K562 (cell line): ENCODE data around the gene WFDC12. TPM values are rescaled to one million over a fixed set of nuclear protein-coding genes. Genes with fewer than 3 reads are reported as not detected.

Source experiments
- ATAC-seq: fragments of 200-7000 bp; cut with Tn5 transposase; 3 replicates; pipeline ENCODE4 v1.9.1; 2020; ENCODE audit warnings: moderate library complexity
- BruUV-seq: library from RNA; stranded (reverse); fragments of 400-500 nt; replicated peaks from 2 replicates; lab custom pipeline; 2021; lab: Mats Ljungman, UMichigan
- CTCF ChIA-PET: fragments of 300-600 bp; formaldehyde crosslinking; extraction: SDS; loops from one replicate; lab custom pipeline; 2021; ENCODE audit warnings: low intra/inter-chr PET ratio; lab: Yijun Ruan, JAX
- POLR2A ChIA-PET: fragments of 300-600, 350-650 bp; sonication (Branson Sonifier 250); formaldehyde crosslinking; extraction: SDS; loops from one replicate; lab custom pipeline; 2021; ENCODE audit warnings: antibody characterized with exemption, inconsistent platforms; lab: Yijun Ruan, JAX
- DNase-seq, 4 experiments: peaks; one replicate each; pipeline versions ENCODE4 v3.0.0 to v3.0.0-alpha.2; 2011 to 2018; ENCODE audit warnings: low spot score in 3 of 4, mixed read lengths in 3 of 4; ENCODE audit errors: extremely low read depth in 1 of 4
- FAIRE-seq: peaks from 2 replicates; lab custom pipeline; 2011; peaks lifted over from hg19 to GRCh38; lab: Jason Lieb, UNC
- H2AFZ ChIP-seq: 2 replicates; pipeline ENCODE4 v1.6.0; 2011; ENCODE audit warnings: low read depth, low read length, control low read depth, inconsistent platforms
- H3K27ac ChIP-seq: fragments of 200-600 bp; 3 replicates; pipeline ENCODE4 v1.8.0; 2011; ENCODE audit warnings: low read depth, mild to moderate bottlenecking, control low read depth, inconsistent platforms, low read length, moderate library complexity, mixed read lengths; ENCODE audit errors: extremely low read depth
- H3K27me3 ChIP-seq, 2 experiments: fragments of 300-600 bp in 1 of 2; 2 replicates in 1 of 2; 3 replicates in 1 of 2; pipeline versions ENCODE4 v1.6.0 to v1.8.0; 2011; ENCODE audit warnings: inconsistent platforms in 2 of 2, low read length in 2 of 2, mild to moderate bottlenecking in 1 of 2, mixed read lengths in 1 of 2, moderate library complexity in 1 of 2; ENCODE audit not compliant: control insufficient read depth in 2 of 2, insufficient read depth in 2 of 2
- H3K36me3 ChIP-seq: fragments of 300-600 bp; 3 replicates; pipeline ENCODE4 v1.8.0; 2011; ENCODE audit warnings: mild to moderate bottlenecking, low read length, inconsistent platforms; ENCODE audit not compliant: control insufficient read depth, insufficient read depth
- H3K4me1 ChIP-seq, 2 experiments: fragments of 200-600 bp in 1 of 2; replicated peaks in 1 of 2; 2 replicates in 1 of 2; 3 replicates in 1 of 2; pipeline versions ENCODE4 v1.5.1 to v1.8.0; 2011; ENCODE audit warnings: inconsistent platforms in 2 of 2, low read length in 2 of 2, mild to moderate bottlenecking in 1 of 2, mixed read lengths in 1 of 2, moderate library complexity in 1 of 2; ENCODE audit not compliant: control insufficient read depth in 2 of 2, insufficient read depth in 2 of 2
- H3K4me2 ChIP-seq: 2 replicates; pipeline ENCODE4 v1.6.1; 2011; ENCODE audit warnings: low read length, control low read depth, inconsistent platforms, mixed read lengths; ENCODE audit not compliant: insufficient read depth
- H3K4me3 ChIP-seq: fragments of 200-600 bp; sonication (generic), shearing (Covaris generic); 2 replicates; pipeline ENCODE4 v1.5.1; 2016; ENCODE audit warnings: control low read depth, inconsistent platforms
- H3K79me2 ChIP-seq: fragments of 200-600 bp; 3 replicates; pipeline ENCODE4 v1.8.0; 2011; ENCODE audit warnings: low read length, inconsistent platforms; ENCODE audit not compliant: control insufficient read depth, insufficient read depth
- H3K9ac ChIP-seq, 2 experiments: 2 replicates each; pipeline versions ENCODE4 v1.6.0 to v1.6.1; 2011; ENCODE audit warnings: low read depth in 2 of 2, low read length in 2 of 2, control low read depth in 1 of 2, inconsistent platforms in 1 of 2, mild to moderate bottlenecking in 1 of 2, mixed read lengths in 1 of 2; ENCODE audit not compliant: insufficient read depth in 1 of 2
- H3K9me1 ChIP-seq: one replicate; pipeline ENCODE4 v1.6.0; 2011; ENCODE audit warnings: inconsistent platforms, mild to moderate bottlenecking, low read length, moderate library complexity; ENCODE audit not compliant: control insufficient read depth, insufficient read depth
- H3K9me3 ChIP-seq: replicated peaks from 2 replicates; pipeline ENCODE4 v1.5.1; 2011; ENCODE audit warnings: low read depth, low read length, inconsistent platforms; ENCODE audit not compliant: control insufficient read depth, insufficient read depth
- H4K20me1 ChIP-seq: replicated peaks from 2 replicates; pipeline ENCODE4 v1.6.1; 2011; ENCODE audit warnings: low read length, inconsistent platforms, mixed read lengths; ENCODE audit not compliant: control insufficient read depth, insufficient read depth
- FOXM1 ChIP-seq, 2 experiments: fragments of 450-650 bp in 1 of 2; sonication (generic) in 1 of 2; formaldehyde crosslinking in 1 of 2; IDR thresholded peaks; 2 replicates each; pipeline versions ENCODE4 v1.6.1 to v1.9.0; 2017 to 2022; ENCODE audit warnings: low read depth in 2 of 2, mild to moderate bottlenecking in 2 of 2, missing genetic modification reagents in 1 of 2, moderate library complexity in 1 of 2
- HDGF ChIP-seq: fragments of 450-650 bp; IDR thresholded peaks from 2 replicates; pipeline ENCODE4 v1.6.1; 2016
- HNRNPUL1 ChIP-seq: fragments of 200-400 bp; formaldehyde crosslinking; IDR thresholded peaks from 2 replicates; pipeline ENCODE4 v1.6.1; 2017; ENCODE audit warnings: low read length
- HOXB6 ChIP-seq: fragments of 250-450 bp; sonication (Bioruptor Pico); IDR thresholded peaks from 2 replicates; pipeline ENCODE4 v1.5.1; 2022; ENCODE audit warnings: mild to moderate bottlenecking, borderline replicate concordance
- MEF2D ChIP-seq: conservative IDR thresholded peaks from 2 replicates; pipeline ENCODE4 v1.6.1; 2016; ENCODE audit warnings: low read depth, missing genetic modification characterization, missing compliant biosample characterization
- MTF1 ChIP-seq: fragments of 250-450 bp; sonication (Bioruptor Pico); IDR thresholded peaks from 2 replicates; pipeline ENCODE4 v1.9.0; 2021; ENCODE audit warnings: moderate library complexity, mild to moderate bottlenecking, inconsistent platforms, borderline replicate concordance
- RFX1 ChIP-seq: fragments of 450-650 bp; IDR thresholded peaks from 2 replicates; pipeline ENCODE4 v1.6.1; 2016; ENCODE audit warnings: mild to moderate bottlenecking, moderate library complexity
- SRSF7 ChIP-seq: fragments of 200-400 bp; formaldehyde crosslinking; optimal IDR thresholded peaks from 2 replicates; pipeline ENCODE3; 2017; ENCODE audit warnings: mild to moderate bottlenecking, low read depth, low read length
- TARDBP ChIP-seq: fragments of 450-650 bp; IDR thresholded peaks from 2 replicates; pipeline ENCODE4 v1.6.1; 2016
- ZNF134 ChIP-seq: fragments of 250-450 bp; sonication (Bioruptor Pico); conservative IDR thresholded peaks from 2 replicates; pipeline ENCODE4 v1.4.0; 2020
- ZNF583 ChIP-seq: fragments of 250-450 bp; sonication (Bioruptor Pico); IDR thresholded peaks from 2 replicates; pipeline ENCODE4 v1.4.0; 2020
- WGBS: fragments of 100-300 bp; shearing (Covaris generic); methylation state at CpG from one replicate; pipeline ENCODE4 v1.1.6; 2016; ENCODE audit warnings: low coverage, mixed read lengths; ENCODE audit not compliant: insufficient coverage; ENCODE audit errors: missing lambda C conversion rate; 5-methylcytosine and 5-hydroxymethylcytosine counted together
- in situ Hi-C: fragments of 300-500 bp; cut with MboI; formaldehyde crosslinking; loops from 4 replicates; pipeline ENCODE4 v1.15.0; 2018; ENCODE audit warnings: inconsistent platforms, mixed read lengths
- intact Hi-C: fragments of 100-400 bp; cut with micrococcal nuclease; formaldehyde crosslinking; loops from 2 replicates; pipeline ENCODE4 v1.14.2; 2022
- polyA plus RNA-seq, 8 experiments: library from polyadenylated mRNA; depleted of rRNA in 4 of 8; stranded (reverse) in 5 of 8; unstranded in 3 of 8; fragments of >200 nt; fragmentation: Nextera tagmentation in 2 of 8; fragmentation: Illumina TruSeq in 1 of 8; extraction: Ambion mirVana in 2 of 8; extraction: Trizol in 1 of 8; gene quantifications; 2 replicates each; pipeline versions ENCODE4 v1.2.1 to v1.2.3, GENCODE V29; 2011 to 2014; ENCODE audit warnings: inconsistent platforms in 1 of 8, missing spikeins in 1 of 8
- total RNA-seq, 7 experiments: library from RNA; depleted of rRNA in 6 of 7; stranded (reverse); fragments of >200 nt in 6 of 7; fragmentation: Illumina TruSeq in 2 of 7; extraction: Trizol in 2 of 7; gene quantifications; 2 replicates each; pipeline versions ENCODE4 v1.2.1 to v1.2.3, GENCODE V29; 2011 to 2021; ENCODE audit warnings: low replicate concordance in 1 of 7
- TF ChIP-seq, protein P1 (sequence below): sonication (generic); formaldehyde crosslinking; IDR thresholded peaks from 2 replicates; pipeline ENCODE4 v1.8.1; 2022; ENCODE audit warnings: missing genetic modification reagents
- TF ChIP-seq, protein P2 (sequence below): fragments of 250-450 bp; sonication (Bioruptor Pico); IDR thresholded peaks from 2 replicates; pipeline ENCODE4 v1.5.1; 2021; ENCODE audit warnings: mild to moderate bottlenecking

The WFDC12 gene
- total and polyA plus RNA-seq, 9 of the 15 experiments (the other 6 are each of a cell fraction or from before 2014, with no cell fraction given) = not detected

DNA sequence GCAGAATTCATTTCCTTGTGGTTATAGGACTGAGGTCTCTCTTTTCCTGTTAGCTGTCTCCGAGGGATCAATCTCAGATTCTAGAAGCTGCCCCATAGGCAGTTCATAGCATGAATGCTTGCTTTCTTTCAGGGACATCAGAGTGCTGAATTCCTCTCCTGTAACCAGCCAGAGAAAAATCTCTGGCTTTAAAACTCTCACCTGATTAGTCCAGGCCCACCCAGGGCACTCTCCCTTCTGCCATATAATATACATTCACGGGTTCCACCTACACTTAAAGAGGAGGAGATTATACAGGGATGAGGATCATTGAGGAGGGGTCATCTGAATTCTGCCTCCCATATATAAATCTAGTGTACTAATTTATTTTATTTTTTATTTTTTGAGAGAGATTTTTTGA lies 21.2 kb downstream of the WFDC12 start:
- ATAC-seq (no peak), FAIRE-seq (no peak), DNase-seq (no peak)
- Histone ChIP-seq H3K27me3 (peaks cover 28 to 35% of the 10 kb centered on the region in 2 experiments), H3K4me3 (no peak overlapping the region), H3K36me3 (no peaks in the 10 kb centered on the region), H4K20me1 (no peaks in the 10 kb centered on the region), H2AFZ (no peak overlapping the region), H3K9me1 (no peaks in the 10 kb centered on the region), H3K9me3 (no peaks in the 10 kb centered on the region), H3K9ac (no peak overlapping the region), H3K27ac (no peak overlapping the region), H3K79me2 (no peaks in the 10 kb centered on the region), H3K4me2 (no peak overlapping the region), H3K4me1 (peaks cover 0 to 9% of the 10 kb centered on the region in 2 experiments; a peak in 1 of 5 replicates)
- no TSS peak for BruUV-seq
- CTCF ChIA-PET = no interaction called here
- TF ChIP-seq MTF1 (CRISPR knock-in tag) (no peak), FOXM1 (IDR thresholded peaks at IDR 0.05; ENCODE audit: low read depth) (peak; percentile 39; the same call in 1 of the 2 replicates), FOXM1 (CRISPR knock-in tag; IDR thresholded peaks at IDR 0.05; ENCODE audit: low read depth) (no peak), ZNF134 (CRISPR knock-in tag) (peak; percentile 87)
- intact Hi-C loops = no loop called here
- POLR2A ChIA-PET = no interaction called here
- in situ Hi-C loops = no loop called here
- WGBS = 8% methylated on average over 2 of the region's 2 CpGs

DNA sequence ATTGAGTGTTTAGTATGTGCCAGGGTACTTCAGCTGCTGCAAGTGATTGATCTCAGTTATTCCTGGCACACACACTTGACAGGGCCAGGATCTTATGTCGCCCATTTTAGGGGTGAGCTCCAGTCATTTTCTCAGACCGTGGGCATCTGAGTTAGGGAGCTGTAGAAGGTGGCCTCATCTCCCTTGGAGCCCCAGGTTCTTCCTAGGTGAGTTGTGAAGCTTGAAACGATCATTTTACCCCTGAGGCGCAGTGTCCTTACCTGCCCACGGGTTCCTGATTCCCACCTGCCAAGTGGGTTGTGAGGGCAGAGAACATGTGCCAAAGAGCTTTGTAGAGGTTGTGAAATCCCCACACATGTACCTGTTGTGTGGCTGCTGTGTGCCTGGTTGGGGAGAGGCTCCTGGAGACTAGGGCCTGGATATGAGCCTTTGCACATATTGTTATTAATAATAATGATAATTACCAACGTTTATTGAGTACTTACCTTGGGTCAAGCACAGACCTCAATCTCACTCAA lies 22.9 kb downstream of the WFDC12 start:
- CTCF ChIA-PET = no interaction called here
- Histone ChIP-seq H3K4me1 (peaks cover 0 to 16% of the 10 kb centered on the region in 2 experiments; a peak in 1 of 5 replicates), H2AFZ (no peak overlapping the region), H3K9me3 (no peaks in the 10 kb centered on the region), H3K27ac (no peak overlapping the region), H4K20me1 (no peaks in the 10 kb centered on the region), H3K4me3 (no peak overlapping the region), H3K27me3 (peaks cover 23 to 37% of the 10 kb centered on the region in 2 experiments), H3K79me2 (no peaks in the 10 kb centered on the region), H3K9me1 (no peaks in the 10 kb centered on the region), H3K36me3 (no peaks in the 10 kb centered on the region), H3K4me2 (no peak overlapping the region), H3K9ac (no peak overlapping the region)
- DNase-seq = no peak
- in situ Hi-C loops (no loop called here), intact Hi-C loops (no loop called here)
- TF ChIP-seq, protein P1, sequence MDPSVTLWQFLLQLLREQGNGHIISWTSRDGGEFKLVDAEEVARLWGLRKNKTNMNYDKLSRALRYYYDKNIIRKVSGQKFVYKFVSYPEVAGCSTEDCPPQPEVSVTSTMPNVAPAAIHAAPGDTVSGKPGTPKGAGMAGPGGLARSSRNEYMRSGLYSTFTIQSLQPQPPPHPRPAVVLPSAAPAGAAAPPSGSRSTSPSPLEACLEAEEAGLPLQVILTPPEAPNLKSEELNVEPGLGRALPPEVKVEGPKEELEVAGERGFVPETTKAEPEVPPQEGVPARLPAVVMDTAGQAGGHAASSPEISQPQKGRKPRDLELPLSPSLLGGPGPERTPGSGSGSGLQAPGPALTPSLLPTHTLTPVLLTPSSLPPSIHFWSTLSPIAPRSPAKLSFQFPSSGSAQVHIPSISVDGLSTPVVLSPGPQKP = no peak
- no peak for TF ChIP-seq SRSF7
- no peak for TF ChIP-seq MEF2D (tag)
- TF ChIP-seq, protein P2, sequence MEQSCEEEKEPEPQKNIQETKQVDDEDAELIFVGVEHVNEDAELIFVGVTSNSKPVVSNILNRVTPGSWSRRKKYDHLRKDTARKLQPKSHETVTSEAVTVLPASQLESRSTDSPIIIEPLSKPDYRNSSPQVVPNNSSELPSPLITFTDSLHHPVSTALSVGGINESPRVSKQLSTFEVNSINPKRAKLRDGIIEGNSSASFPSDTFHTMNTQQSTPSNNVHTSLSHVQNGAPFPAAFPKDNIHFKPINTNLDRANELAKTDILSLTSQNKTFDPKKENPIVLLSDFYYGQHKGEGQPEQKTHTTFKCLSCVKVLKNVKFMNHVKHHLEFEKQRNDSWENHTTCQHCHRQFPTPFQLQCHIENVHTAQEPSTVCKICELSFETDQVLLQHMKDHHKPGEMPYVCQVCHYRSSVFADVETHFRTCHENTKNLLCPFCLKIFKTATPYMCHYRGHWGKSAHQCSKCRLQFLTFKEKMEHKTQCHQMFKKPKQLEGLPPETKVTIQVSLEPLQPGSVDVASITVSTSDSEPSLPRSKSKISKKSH (CRISPR knock-in tag) = no peak
- TF ChIP-seq HOXB6 = no peak
- TF ChIP-seq ZNF583 (CRISPR knock-in tag) = no peak
- TF ChIP-seq HNRNPUL1 = no peak
- no peak for TF ChIP-seq TARDBP
- TF ChIP-seq HDGF = no peak
- TF ChIP-seq RFX1 = no peak
- BruUV-seq = no TSS peak
- POLR2A ChIA-PET = interaction anchor here (0.5 to 0.8 kb wide), 2 partner anchors 312 to 1431 kb away, joined by 3 read pairs; no protein-coding TSS in a partner anchor
- 3% methylated on average over 6 of the region's 6 CpGs for WGBS
- no peak for ATAC-seq
- FAIRE-seq = no peak
